ENCODE results near the gene LCP2. TPM values are rescaled to one million over a fixed set of nuclear protein-coding genes. Genes with fewer than 3 reads are reported as not detected.
"Not testable (repeated sequence)": the region's sequence is repeated elsewhere in the genome, so short reads cannot be mapped to it uniquely, and the experiment has no call there.

Gene LCP2
- polyA plus RNA-seq, 4 donors: 2.9 to 14.1 (median 7.8) TPM

DNA sequence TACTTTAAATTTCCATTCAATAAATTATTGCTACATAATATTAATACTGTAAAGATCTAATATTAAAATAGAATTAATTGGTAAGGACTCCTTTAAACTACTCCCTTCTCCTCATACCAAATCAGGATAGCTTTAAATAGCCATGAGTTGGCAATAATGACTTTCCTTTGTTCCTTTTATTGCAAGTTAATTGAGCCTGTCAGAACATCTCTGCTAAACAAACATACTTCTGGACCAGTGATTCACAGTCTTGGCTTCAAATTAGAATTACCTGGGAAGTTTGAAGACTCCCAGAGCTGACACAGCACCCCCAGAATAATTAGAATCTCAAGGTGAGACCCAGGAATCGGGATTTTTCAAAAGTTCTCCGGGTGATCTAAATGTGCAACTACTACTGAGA is 46.1 kb downstream of the LCP2 start:
- Histone ChIP-seq H3K4me3 (ENCODE audit: low read depth in 1 of 3, low read length in 3 of 3) (no peak overlapping the region), H3K9me3 (ENCODE audit: control insufficient read depth in 2 of 2, insufficient read depth in 1 of 2, low read depth in 1 of 2, low read length in 1 of 2) (no peaks in the 10 kb centered on the region), H3K27ac (ENCODE audit: low read depth in 1 of 3, low read length in 2 of 3) (no peak overlapping the region), H3K4me1 (ENCODE audit: control insufficient read depth in 3 of 3, insufficient read depth in 2 of 3, low read depth in 1 of 3, low read length in 2 of 3) (no peaks in the 10 kb centered on the region), H3K36me3 (ENCODE audit: control insufficient read depth in 3 of 3, insufficient read depth in 2 of 3, low read depth in 1 of 3, low read length in 3 of 3) (no peaks in the 10 kb centered on the region), H3K27me3 (ENCODE audit: control insufficient read depth in 3 of 3, insufficient read depth in 3 of 3, low read length in 3 of 3) (peaks cover 0 to 5% (median 0%) of the 10 kb centered on the region in 3 donors)
- WGBS, 3 donors: 66 to 91% (median 83%) methylated on average over 2 of the region's 2 CpGs
- DNase-seq (no peak), FAIRE-seq (no peak)

DNA sequence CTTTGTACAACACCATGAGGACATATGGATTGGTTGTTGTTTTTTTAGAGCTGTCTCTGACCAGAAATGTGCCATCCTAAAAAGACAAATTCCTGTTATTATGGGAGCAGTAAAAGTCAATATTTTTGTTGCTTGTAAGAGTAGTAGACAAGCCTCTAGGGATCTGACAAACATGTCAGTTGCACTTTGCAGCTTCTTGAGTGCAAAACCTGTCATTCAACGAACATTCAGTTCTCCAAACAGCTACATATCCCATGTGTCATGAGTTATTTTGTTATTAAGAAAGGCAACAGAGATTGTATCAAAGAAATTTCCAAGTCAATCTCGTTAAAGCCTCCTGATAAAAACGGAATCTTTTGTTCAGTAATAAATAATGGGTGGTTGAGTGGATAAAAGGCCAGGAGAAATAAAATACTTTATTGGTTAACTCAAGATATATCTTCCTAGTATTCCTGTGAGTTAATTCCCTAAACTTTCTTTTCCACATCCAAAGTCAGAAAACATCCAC is 46.7 kb downstream of the LCP2 start:
- DNase-seq: no peak
- 39 to 67% (median 59%) methylated on average over 3 of the region's 3 CpGs for WGBS, 3 donors
- H3K36me3 ChIP-seq (ENCODE audit: control insufficient read depth in 3 of 3, insufficient read depth in 2 of 3, low read depth in 1 of 3, low read length in 3 of 3): no peaks in the 10 kb centered on the region

GRCh38 chr5:170249355-170249754 is 48.2 kb downstream of the LCP2 start:
- Histone ChIP-seq H3K27ac (ENCODE audit: low read depth in 1 of 3, low read length in 2 of 3) (no peak overlapping the region), H3K4me3 (ENCODE audit: low read depth in 1 of 3, low read length in 3 of 3) (no peak overlapping the region), H3K36me3 (ENCODE audit: control insufficient read depth in 3 of 3, insufficient read depth in 2 of 3, low read depth in 1 of 3, low read length in 3 of 3) (no peaks in the 10 kb centered on the region), H3K4me1 (ENCODE audit: control insufficient read depth in 3 of 3, insufficient read depth in 2 of 3, low read depth in 1 of 3, low read length in 2 of 3) (no peaks in the 10 kb centered on the region), H3K27me3 (ENCODE audit: control insufficient read depth in 3 of 3, insufficient read depth in 3 of 3, low read length in 3 of 3) (peaks cover 0 to 5% (median 0%) of the 10 kb centered on the region in 3 donors), H3K9me3 (ENCODE audit: control insufficient read depth in 2 of 2, insufficient read depth in 1 of 2, low read depth in 1 of 2, low read length in 1 of 2) (no peaks in the 10 kb centered on the region)
- DNase-seq: no peak
- no peak for FAIRE-seq
- WGBS, 3 donors: 59 to 71% (median 62%) methylated on average over 4 of the region's 4 CpGs

More for the DNA sequence above, 46.7 kb downstream of the LCP2 start:
- no peak overlapping the region for H3K27ac ChIP-seq (ENCODE audit: low read depth in 1 of 3, low read length in 2 of 3)
- no peak for FAIRE-seq
- no peaks in the 10 kb centered on the region for H3K9me3 ChIP-seq (ENCODE audit: control insufficient read depth in 2 of 2, insufficient read depth in 1 of 2, low read depth in 1 of 2, low read length in 1 of 2)
- H3K4me1 ChIP-seq (ENCODE audit: control insufficient read depth in 3 of 3, insufficient read depth in 2 of 3, low read depth in 1 of 3, low read length in 2 of 3): no peaks in the 10 kb centered on the region
- peaks cover 0 to 5% (median 0%) of the 10 kb centered on the region in 3 donors for H3K27me3 ChIP-seq (ENCODE audit: control insufficient read depth in 3 of 3, insufficient read depth in 3 of 3, low read length in 3 of 3)
- H3K4me3 ChIP-seq (ENCODE audit: low read depth in 1 of 3, low read length in 3 of 3): no peak overlapping the region

GRCh38 chr5:170248931-170249227 is 48.7 kb downstream of the LCP2 start:
- not testable (repeated sequence) for H3K4me1 ChIP-seq (ENCODE audit: control insufficient read depth in 3 of 3, insufficient read depth in 2 of 3, low read depth in 1 of 3, low read length in 2 of 3); H3K36me3 ChIP-seq (ENCODE audit: control insufficient read depth in 3 of 3, insufficient read depth in 2 of 3, low read depth in 1 of 3, low read length in 3 of 3); H3K4me3 ChIP-seq (ENCODE audit: low read depth in 1 of 3, low read length in 3 of 3); H3K9me3 ChIP-seq (ENCODE audit: control insufficient read depth in 2 of 2, insufficient read depth in 1 of 2, low read depth in 1 of 2, low read length in 1 of 2); FAIRE-seq; DNase-seq; H3K27me3 ChIP-seq (ENCODE audit: control insufficient read depth in 3 of 3, insufficient read depth in 3 of 3, low read length in 3 of 3); H3K27ac ChIP-seq (ENCODE audit: low read depth in 1 of 3, low read length in 2 of 3)
- 86 to 94% (median 94%) methylated on average over 4 of the region's 4 CpGs for WGBS, 3 donors

- DNase-seq: no peak
- H3K27me3 ChIP-seq (ENCODE audit: control insufficient read depth in 3 of 3, insufficient read depth in 3 of 3, low read length in 3 of 3): peaks cover 0 to 3% (median 0%) of the 10 kb centered on the region in 3 donors
- no peak overlapping the region for H3K4me3 ChIP-seq (ENCODE audit: low read depth in 1 of 3, low read length in 3 of 3)
- no peaks in the 10 kb centered on the region for H3K4me1 ChIP-seq (ENCODE audit: control insufficient read depth in 3 of 3, insufficient read depth in 2 of 3, low read depth in 1 of 3, low read length in 2 of 3)
- no peak for FAIRE-seq
- H3K9me3 ChIP-seq (ENCODE audit: control insufficient read depth in 2 of 2, insufficient read depth in 1 of 2, low read depth in 1 of 2, low read length in 1 of 2): no peaks in the 10 kb centered on the region
- H3K36me3 ChIP-seq (ENCODE audit: control insufficient read depth in 3 of 3, insufficient read depth in 2 of 3, low read depth in 1 of 3, low read length in 3 of 3): no peaks in the 10 kb centered on the region
- no peak overlapping the region for H3K27ac ChIP-seq (ENCODE audit: low read depth in 1 of 3, low read length in 2 of 3)
- WGBS, 3 donors: 61 to 69% (median 68%) methylated on average over 6 of the region's 6 CpGs
Measured at GRCh38 chr5:170248172-170248930, 49.2 kb downstream of the LCP2 start.

DNA sequence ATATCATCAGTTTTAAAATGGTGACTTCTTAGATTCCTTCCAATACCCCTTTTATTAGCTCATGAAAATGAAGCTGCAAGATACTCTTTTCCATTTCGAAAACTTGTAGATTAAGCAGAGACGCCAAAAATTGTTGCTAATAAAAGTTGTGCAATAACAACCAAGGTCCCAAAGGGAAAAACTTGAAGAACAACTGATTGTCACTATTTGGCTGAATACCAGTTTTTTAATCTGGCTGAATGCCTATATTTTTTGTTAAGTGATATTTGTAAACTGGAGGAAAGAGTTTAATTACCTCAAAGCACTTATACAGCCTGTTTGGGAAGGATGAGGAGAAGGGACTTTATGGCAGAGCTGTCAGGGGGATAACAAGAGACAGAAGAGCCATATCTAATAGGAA is 50.2 kb downstream of the LCP2 start:
- H3K4me1 ChIP-seq (ENCODE audit: control insufficient read depth in 3 of 3, insufficient read depth in 2 of 3, low read depth in 1 of 3, low read length in 2 of 3): no peaks in the 10 kb centered on the region
- WGBS, 3 donors: 66 to 79% (median 73%) methylated on average over 2 of the region's 2 CpGs
- no peak overlapping the region for H3K4me3 ChIP-seq (ENCODE audit: low read depth in 1 of 3, low read length in 3 of 3)
- no peaks in the 10 kb centered on the region for H3K9me3 ChIP-seq (ENCODE audit: control insufficient read depth in 2 of 2, insufficient read depth in 1 of 2, low read depth in 1 of 2, low read length in 1 of 2)
- FAIRE-seq (no peak), DNase-seq (no peak)
- H3K27me3 ChIP-seq (ENCODE audit: control insufficient read depth in 3 of 3, insufficient read depth in 3 of 3, low read length in 3 of 3): peaks cover 0 to 3% (median 0%) of the 10 kb centered on the region in 3 donors
- no peaks in the 10 kb centered on the region for H3K36me3 ChIP-seq (ENCODE audit: control insufficient read depth in 3 of 3, insufficient read depth in 2 of 3, low read depth in 1 of 3, low read length in 3 of 3)
- H3K27ac ChIP-seq (ENCODE audit: low read depth in 1 of 3, low read length in 2 of 3): no peak overlapping the region

DNA sequence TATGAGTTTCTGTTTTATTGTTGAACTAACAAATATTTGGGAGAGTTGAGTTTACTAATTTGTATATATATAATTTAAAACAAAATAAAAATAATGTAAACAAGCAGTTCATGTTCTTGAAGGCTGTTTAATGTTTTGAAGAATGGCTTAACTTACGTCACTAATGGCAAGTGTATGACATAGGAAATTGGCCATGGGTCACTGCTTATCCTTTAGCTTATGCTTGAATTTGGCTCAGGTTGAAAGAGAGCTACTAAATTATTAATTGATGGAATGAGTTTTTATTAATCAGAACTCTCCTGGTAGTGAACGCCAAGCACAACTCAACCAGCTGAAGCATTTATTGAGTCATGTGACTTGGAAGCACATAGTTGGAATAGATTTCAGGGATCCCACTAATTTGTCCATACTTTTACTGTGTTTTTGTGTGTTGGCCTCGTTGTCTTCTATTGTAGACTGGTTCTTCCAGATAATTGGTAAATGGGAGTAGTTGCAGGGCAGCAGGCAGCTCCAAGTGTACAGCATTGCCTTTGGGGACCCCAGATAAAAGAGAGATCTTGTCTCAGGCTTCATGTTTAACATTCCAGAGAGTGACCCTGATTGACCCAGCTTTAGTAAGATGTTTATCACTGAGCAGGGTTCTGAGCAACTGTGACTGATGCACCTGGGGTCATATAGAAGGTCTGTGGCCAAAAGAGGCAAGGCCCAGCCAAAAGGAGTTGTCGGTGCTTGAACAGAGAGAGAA is 51.3 kb downstream of the LCP2 start:
- no peak for FAIRE-seq
- no peaks in the 10 kb centered on the region for H3K9me3 ChIP-seq (ENCODE audit: control insufficient read depth in 2 of 2, insufficient read depth in 1 of 2, low read depth in 1 of 2, low read length in 1 of 2)
- WGBS, 3 donors: 67 to 73% (median 70%) methylated on average over 4 of the region's 4 CpGs
- H3K27ac ChIP-seq (ENCODE audit: low read depth in 1 of 3, low read length in 2 of 3): no peak overlapping the region
- H3K4me3 ChIP-seq (ENCODE audit: low read depth in 1 of 3, low read length in 3 of 3): no peak overlapping the region
- no peaks in the 10 kb centered on the region for H3K36me3 ChIP-seq (ENCODE audit: control insufficient read depth in 3 of 3, insufficient read depth in 2 of 3, low read depth in 1 of 3, low read length in 3 of 3)
- H3K27me3 ChIP-seq (ENCODE audit: control insufficient read depth in 3 of 3, insufficient read depth in 3 of 3, low read length in 3 of 3): no peaks in the 10 kb centered on the region
- DNase-seq: no peak
- no peaks in the 10 kb centered on the region for H3K4me1 ChIP-seq (ENCODE audit: control insufficient read depth in 3 of 3, insufficient read depth in 2 of 3, low read depth in 1 of 3, low read length in 2 of 3)

- H3K4me3 ChIP-seq (ENCODE audit: low read depth in 1 of 3, low read length in 3 of 3); H3K4me1 ChIP-seq (ENCODE audit: control insufficient read depth in 3 of 3, insufficient read depth in 2 of 3, low read depth in 1 of 3, low read length in 2 of 3); H3K27ac ChIP-seq (ENCODE audit: low read depth in 1 of 3, low read length in 2 of 3); DNase-seq; FAIRE-seq; H3K36me3 ChIP-seq (ENCODE audit: control insufficient read depth in 3 of 3, insufficient read depth in 2 of 3, low read depth in 1 of 3, low read length in 3 of 3); H3K9me3 ChIP-seq (ENCODE audit: control insufficient read depth in 2 of 2, insufficient read depth in 1 of 2, low read depth in 1 of 2, low read length in 1 of 2); H3K27me3 ChIP-seq (ENCODE audit: control insufficient read depth in 3 of 3, insufficient read depth in 3 of 3, low read length in 3 of 3): not testable (repeated sequence)
- WGBS, 3 donors: 91 to 94% (median 92%) methylated on average over 11 to 20 of the region's 23 CpGs
Measured at GRCh38 chr5:170245436-170245835, 52.1 kb downstream of the LCP2 start.
